NT2/D1 (cell line): ENCODE results near the gene RIC8A.
"Not testable (repeated sequence)": the region's sequence is repeated elsewhere in the genome, so short reads cannot be mapped to it uniquely, and the experiment has no call there.

Source experiments
- YY1 ChIP-seq: IDR thresholded peaks from 2 replicates; pipeline ENCODE4 v1.6.1; 2011; ENCODE audit not compliant: insufficient read length, insufficient read depth
- ZNF274 ChIP-seq: IDR thresholded peaks from 2 replicates; pipeline ENCODE4 v1.6.1; 2011; ENCODE audit warnings: mild to moderate bottlenecking, low read depth, low read length

DNA sequence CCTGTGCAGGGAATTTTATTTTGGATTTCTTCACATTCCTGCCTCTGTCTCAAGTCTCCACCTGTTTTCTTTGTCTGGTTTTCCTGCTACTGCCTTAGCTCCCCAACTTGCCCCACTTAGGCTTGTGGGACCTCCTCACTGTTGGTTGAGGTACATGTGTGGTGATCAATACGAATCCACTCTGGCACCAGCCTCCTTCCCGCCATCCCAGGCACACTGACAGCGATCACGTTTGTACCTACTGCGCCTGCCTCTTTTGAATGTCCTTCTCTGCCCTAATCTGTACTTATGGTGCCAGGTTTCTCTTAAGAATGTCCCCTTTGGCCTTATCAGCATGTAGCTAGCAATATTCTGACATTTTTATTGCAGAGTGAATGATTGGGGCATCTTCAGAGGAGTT, 17.0 kb upstream of the RIC8A start:
- TF ChIP-seq ZNF274, YY1: not testable (repeated sequence)
